LNCaP clone FGC (cell line): ENCODE data around the gene HECTD4.

ENCODE experiments used
- DNase-seq: peaks from one replicate; pipeline ENCODE4 v3.0.0-alpha.2; 2011; ENCODE audit warnings: low read depth
- H3K4me3 ChIP-seq: 2 replicates; pipeline ENCODE4 v1.5.1; 2011; ENCODE audit warnings: mild to moderate bottlenecking, low read depth, low read length, control low read depth
- CTCF ChIP-seq: IDR thresholded peaks from 2 replicates; pipeline ENCODE4 v1.5.1; 2012; ENCODE audit warnings: mild to moderate bottlenecking; ENCODE audit not compliant: control insufficient read depth, insufficient read depth; ENCODE audit errors: extremely low read depth

HECTD4 gene

GRCh38 chr12:112175361-112176155 lies 206.7 kb downstream of the HECTD4 start:
- no peak overlapping the region for H3K4me3 ChIP-seq
- no peak for DNase-seq
- TF ChIP-seq CTCF: no peak

GRCh38 chr12:112172556-112173324 lies 209.5 kb downstream of the HECTD4 start:
- no peak for DNase-seq
- no peak for TF ChIP-seq CTCF
- no peak overlapping the region for H3K4me3 ChIP-seq

GRCh38 chr12:112170971-112171596 lies 211.1 kb downstream of the HECTD4 start:
- no peak for DNase-seq

GRCh38 chr12:112170376-112170775 lies 211.9 kb downstream of the HECTD4 start:
- peak; percentile 27; the same call in 1 of the 2 replicates for TF ChIP-seq CTCF
- no peak overlapping the region for H3K4me3 ChIP-seq
- DNase-seq: no peak

More at GRCh38 chr12:112170971-112171596, 211.1 kb downstream of the HECTD4 start:
- no peak for TF ChIP-seq CTCF
- H3K4me3 ChIP-seq: no peak overlapping the region

- no peak for DNase-seq
- no peak overlapping the region for H3K4me3 ChIP-seq
- TF ChIP-seq CTCF: no peak
Measured at GRCh38 chr12:112169966-112170365, 212.3 kb downstream of the HECTD4 start.

- DNase-seq: no peak
- TF ChIP-seq CTCF: no peak
- no peak overlapping the region for H3K4me3 ChIP-seq
Measured at GRCh38 chr12:112169161-112169872, 212.9 kb downstream of the HECTD4 start.
